ENCODE measurements around the gene BRD7.

BRD7 gene

DNA sequence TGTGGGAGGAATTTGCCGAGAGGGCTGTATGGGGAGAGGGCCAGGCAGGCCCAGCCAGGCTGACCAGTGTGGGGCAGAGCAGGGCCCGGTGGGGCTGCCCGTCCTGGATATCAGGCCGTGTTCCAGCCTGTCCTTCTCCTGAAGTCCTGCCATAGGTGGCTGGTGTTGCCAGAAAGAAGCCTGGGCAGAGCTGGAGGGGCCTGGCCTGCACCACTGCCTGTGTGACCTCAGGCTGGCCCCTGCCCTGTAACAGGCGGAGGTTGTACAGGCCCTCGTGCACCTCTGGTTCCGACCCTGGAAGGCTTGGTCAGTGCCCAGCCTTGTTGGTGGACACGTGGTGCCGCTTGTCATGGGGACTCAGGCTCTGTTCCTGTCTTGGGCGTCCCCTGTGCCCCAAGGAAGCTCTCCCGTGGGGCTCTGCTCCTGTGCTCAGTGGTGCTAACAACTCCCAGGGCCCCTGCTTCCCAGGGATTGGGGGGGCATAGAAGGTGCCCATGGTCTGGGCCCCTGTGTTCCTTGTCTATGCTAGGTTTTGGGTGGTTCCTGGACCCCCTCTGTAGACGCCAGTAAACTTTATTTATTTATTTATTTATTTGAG, 69.2 kb downstream of the BRD7 start:
- H3K4me1 ChIP-seq (ENCODE audit: insufficient read depth, low read length), result no peaks in the 10 kb centered on the region
- no peak overlapping the region for H3K9ac ChIP-seq (ENCODE audit: low read depth, low read length)
- H3K27ac ChIP-seq (ENCODE audit: low read depth, low read length), result no peak overlapping the region
- no peaks in the 10 kb centered on the region for H3K9me3 ChIP-seq (ENCODE audit: insufficient read depth, low read depth, low read length)
- no peaks in the 10 kb centered on the region for H3K36me3 ChIP-seq (ENCODE audit: insufficient read depth, low read length)
- H3K27me3 ChIP-seq (ENCODE audit: insufficient read depth, low read length), result no peaks in the 10 kb centered on the region
- 93% methylated on average over 11 of the region's 12 CpGs for WGBS
- H3K4me3 ChIP-seq (ENCODE audit: low read length), result no peak overlapping the region

- H3K27me3 ChIP-seq (ENCODE audit: insufficient read depth, low read length), result no peaks in the 10 kb centered on the region
- no peaks in the 10 kb centered on the region for H3K9me3 ChIP-seq (ENCODE audit: insufficient read depth, low read depth, low read length)
- H3K9ac ChIP-seq (ENCODE audit: low read depth, low read length), result no peak overlapping the region
- WGBS, result 91% methylated on average over 29 of the region's 29 CpGs
- no peaks in the 10 kb centered on the region for H3K36me3 ChIP-seq (ENCODE audit: insufficient read depth, low read length)
- no peak overlapping the region for H3K4me3 ChIP-seq (ENCODE audit: low read length)
- H3K27ac ChIP-seq (ENCODE audit: low read depth, low read length), result no peak overlapping the region
- H3K4me1 ChIP-seq (ENCODE audit: insufficient read depth, low read length), result no peaks in the 10 kb centered on the region
These were observed 69.9 kb downstream of the BRD7 start for GRCh38 chr16:50298591-50299507.

- Histone ChIP-seq H3K27me3 (ENCODE audit: insufficient read depth, low read length) (no peaks in the 10 kb centered on the region), H3K27ac (ENCODE audit: low read depth, low read length) (no peak overlapping the region), H3K9me3 (ENCODE audit: insufficient read depth, low read depth, low read length) (no peaks in the 10 kb centered on the region), H3K4me1 (ENCODE audit: insufficient read depth, low read length) (no peaks in the 10 kb centered on the region), H3K9ac (ENCODE audit: low read depth, low read length) (no peak overlapping the region), H3K36me3 (ENCODE audit: insufficient read depth, low read length) (no peaks in the 10 kb centered on the region), H3K4me3 (ENCODE audit: low read length) (no peak overlapping the region)
- WGBS, result 86% methylated on average over 7 of the region's 7 CpGs
These were observed 70.7 kb downstream of the BRD7 start for GRCh38 chr16:50298075-50298460.

- Histone ChIP-seq H3K4me1 (ENCODE audit: insufficient read depth, low read length) (no peaks in the 10 kb centered on the region), H3K36me3 (ENCODE audit: insufficient read depth, low read length) (no peaks in the 10 kb centered on the region), H3K4me3 (ENCODE audit: low read length) (no peak overlapping the region), H3K9me3 (ENCODE audit: insufficient read depth, low read depth, low read length) (no peaks in the 10 kb centered on the region), H3K9ac (ENCODE audit: low read depth, low read length) (no peak overlapping the region), H3K27ac (ENCODE audit: low read depth, low read length) (no peak overlapping the region), H3K27me3 (ENCODE audit: insufficient read depth, low read length) (no peaks in the 10 kb centered on the region)
- 83% methylated on average over 15 of the region's 15 CpGs for WGBS
These were observed 71.3 kb downstream of the BRD7 start for GRCh38 chr16:50297301-50298074.

DNA sequence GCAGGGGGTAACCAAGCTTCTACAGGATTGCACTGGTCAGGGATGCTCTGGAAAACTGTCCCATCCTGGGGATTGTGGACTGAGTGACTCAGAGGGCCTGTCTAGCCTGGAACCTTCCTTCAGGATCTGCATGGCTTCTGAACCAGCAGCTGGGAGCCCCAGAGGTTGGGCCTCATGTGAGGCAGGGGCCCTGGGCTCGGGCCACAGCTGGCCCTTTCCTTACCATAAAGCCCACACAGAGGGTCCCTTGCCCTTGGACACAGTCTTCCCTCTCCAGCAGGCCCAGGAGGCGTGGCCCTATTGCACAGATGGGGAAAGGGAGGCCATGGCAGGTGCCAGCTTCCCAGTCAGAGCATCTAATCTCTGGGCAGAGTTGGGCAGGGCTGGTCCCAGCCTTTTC, 72.0 kb downstream of the BRD7 start:
- no peaks in the 10 kb centered on the region for H3K4me1 ChIP-seq (ENCODE audit: insufficient read depth, low read length)
- no peak overlapping the region for H3K9ac ChIP-seq (ENCODE audit: low read depth, low read length)
- no peak overlapping the region for H3K4me3 ChIP-seq (ENCODE audit: low read length)
- H3K27ac ChIP-seq (ENCODE audit: low read depth, low read length), result no peak overlapping the region
- 90% methylated on average over 2 of the region's 2 CpGs for WGBS
- H3K9me3 ChIP-seq (ENCODE audit: insufficient read depth, low read depth, low read length), result no peaks in the 10 kb centered on the region
- H3K36me3 ChIP-seq (ENCODE audit: insufficient read depth, low read length), result no peaks in the 10 kb centered on the region
- H3K27me3 ChIP-seq (ENCODE audit: insufficient read depth, low read length), result no peaks in the 10 kb centered on the region

DNA sequence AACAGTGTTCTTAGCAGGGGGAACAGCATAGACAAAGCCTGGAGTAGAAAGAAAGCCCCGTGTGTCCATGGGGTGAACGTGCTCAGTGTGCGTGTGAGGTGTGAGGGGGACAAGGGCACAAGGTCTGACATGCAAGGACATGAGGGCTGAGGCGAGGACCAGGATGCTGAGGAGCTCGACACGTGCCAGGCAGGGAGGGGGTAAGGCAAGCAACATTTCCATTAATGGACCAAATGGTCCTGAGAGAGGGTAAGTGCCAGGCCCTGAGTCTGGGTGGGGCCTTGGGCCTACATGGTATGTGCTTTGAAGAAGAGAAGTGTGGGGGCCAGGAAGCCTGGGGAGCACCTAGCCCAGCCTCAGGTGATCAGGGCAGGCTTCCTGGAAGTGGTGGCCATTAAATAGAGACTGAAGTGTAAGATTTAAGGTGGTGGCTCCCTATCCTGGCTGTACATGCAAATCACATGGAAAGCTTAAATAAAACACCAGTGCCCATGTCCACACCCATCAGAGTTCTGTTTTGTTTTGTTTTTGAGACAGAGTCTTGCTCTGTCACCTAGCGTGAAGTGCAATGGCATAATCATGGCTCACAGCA, 73.2 kb downstream of the BRD7 start:
- H3K27ac ChIP-seq (ENCODE audit: low read depth, low read length), result no peak overlapping the region
- H3K9ac ChIP-seq (ENCODE audit: low read depth, low read length), result no peak overlapping the region
- no peaks in the 10 kb centered on the region for H3K27me3 ChIP-seq (ENCODE audit: insufficient read depth, low read length)
- 92% methylated on average over 7 of the region's 7 CpGs for WGBS
- H3K4me3 ChIP-seq (ENCODE audit: low read length), result no peak overlapping the region
- H3K36me3 ChIP-seq (ENCODE audit: insufficient read depth, low read length), result no peaks in the 10 kb centered on the region
- H3K4me1 ChIP-seq (ENCODE audit: insufficient read depth, low read length), result no peaks in the 10 kb centered on the region
- H3K9me3 ChIP-seq (ENCODE audit: insufficient read depth, low read depth, low read length), result no peaks in the 10 kb centered on the region

DNA sequence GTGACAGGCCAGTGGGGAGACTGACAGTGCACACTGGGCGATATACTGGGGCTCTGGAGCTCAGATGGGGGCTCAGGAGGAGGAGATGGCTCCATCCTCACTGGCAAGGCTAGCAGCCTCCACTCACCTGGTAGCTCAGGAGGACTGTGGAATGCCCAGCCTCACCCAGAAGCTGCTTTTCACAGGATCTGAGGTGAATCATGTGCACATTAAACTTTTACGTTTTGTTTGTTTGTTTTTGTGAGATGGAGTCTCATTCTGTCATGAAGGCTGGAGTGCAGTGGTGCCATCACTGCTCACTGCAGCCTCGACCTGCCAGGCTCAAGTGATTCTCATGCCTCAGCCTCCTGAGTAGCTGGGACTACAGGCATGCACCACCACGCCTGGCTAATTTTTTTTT, 73.8 kb downstream of the BRD7 start:
- Histone ChIP-seq H3K4me1 (ENCODE audit: insufficient read depth, low read length) (no peaks in the 10 kb centered on the region), H3K4me3 (ENCODE audit: low read length) (no peak overlapping the region), H3K9ac (ENCODE audit: low read depth, low read length) (no peak overlapping the region), H3K27ac (ENCODE audit: low read depth, low read length) (no peak overlapping the region), H3K9me3 (ENCODE audit: insufficient read depth, low read depth, low read length) (no peaks in the 10 kb centered on the region), H3K36me3 (ENCODE audit: insufficient read depth, low read length) (no peaks in the 10 kb centered on the region), H3K27me3 (ENCODE audit: insufficient read depth, low read length) (no peaks in the 10 kb centered on the region)
- WGBS, result 92% methylated on average over 3 of the region's 4 CpGs

GRCh38 chr16:50293994-50294855, 74.6 kb downstream of the BRD7 start:
- Histone ChIP-seq H3K36me3 (ENCODE audit: insufficient read depth, low read length) (no peaks in the 10 kb centered on the region), H3K9ac (ENCODE audit: low read depth, low read length) (no peak overlapping the region), H3K4me1 (ENCODE audit: insufficient read depth, low read length) (no peaks in the 10 kb centered on the region), H3K27me3 (ENCODE audit: insufficient read depth, low read length) (no peaks in the 10 kb centered on the region), H3K9me3 (ENCODE audit: insufficient read depth, low read depth, low read length) (no peaks in the 10 kb centered on the region), H3K27ac (ENCODE audit: low read depth, low read length) (no peak overlapping the region), H3K4me3 (ENCODE audit: low read length) (no peak overlapping the region)
- 89% methylated on average over 20 of the region's 20 CpGs for WGBS

DNA sequence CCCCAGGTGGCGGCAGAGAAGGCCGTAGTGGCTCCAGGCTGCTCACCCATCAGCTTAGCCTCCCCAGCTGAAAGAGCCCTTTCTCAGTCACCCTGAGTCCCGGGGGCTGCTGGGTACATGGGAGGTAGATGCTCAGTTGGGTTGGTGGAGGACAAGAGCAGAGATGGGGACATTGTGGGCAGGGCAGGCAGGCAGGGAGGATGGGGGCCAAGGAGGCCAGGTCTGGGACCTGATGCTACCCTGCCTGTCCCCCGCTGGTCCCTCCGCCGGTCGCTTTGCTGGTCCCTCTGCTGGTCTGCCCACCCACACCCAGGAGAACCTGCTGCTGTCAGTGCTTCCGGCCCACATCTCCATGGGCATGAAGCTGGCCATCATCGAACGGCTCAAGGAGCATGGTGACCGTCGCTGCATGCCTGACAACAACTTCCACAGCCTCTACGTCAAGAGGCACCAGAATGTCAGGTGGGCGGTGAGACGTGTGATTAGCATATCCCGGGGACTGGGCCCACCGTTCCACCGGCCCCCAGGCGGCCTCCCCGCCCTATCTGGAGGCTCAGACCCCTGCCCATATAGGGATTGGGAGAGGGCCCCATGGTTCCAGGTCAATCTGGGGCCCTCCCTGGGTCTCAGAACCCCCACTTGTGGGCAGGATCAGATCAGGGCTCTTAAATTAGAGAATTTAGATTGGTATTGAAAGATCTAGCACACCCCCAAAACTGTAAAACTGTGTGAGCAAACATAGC, 75.6 kb downstream of the BRD7 start:
- Histone ChIP-seq H3K36me3 (ENCODE audit: insufficient read depth, low read length) (no peaks in the 10 kb centered on the region), H3K4me1 (ENCODE audit: insufficient read depth, low read length) (no peaks in the 10 kb centered on the region), H3K27me3 (ENCODE audit: insufficient read depth, low read length) (no peaks in the 10 kb centered on the region), H3K9me3 (ENCODE audit: insufficient read depth, low read depth, low read length) (no peaks in the 10 kb centered on the region), H3K27ac (ENCODE audit: low read depth, low read length) (no peak overlapping the region), H3K9ac (ENCODE audit: low read depth, low read length) (no peak overlapping the region), H3K4me3 (ENCODE audit: low read length) (no peak overlapping the region)
- 90% methylated on average over 20 of the region's 20 CpGs for WGBS

DNA sequence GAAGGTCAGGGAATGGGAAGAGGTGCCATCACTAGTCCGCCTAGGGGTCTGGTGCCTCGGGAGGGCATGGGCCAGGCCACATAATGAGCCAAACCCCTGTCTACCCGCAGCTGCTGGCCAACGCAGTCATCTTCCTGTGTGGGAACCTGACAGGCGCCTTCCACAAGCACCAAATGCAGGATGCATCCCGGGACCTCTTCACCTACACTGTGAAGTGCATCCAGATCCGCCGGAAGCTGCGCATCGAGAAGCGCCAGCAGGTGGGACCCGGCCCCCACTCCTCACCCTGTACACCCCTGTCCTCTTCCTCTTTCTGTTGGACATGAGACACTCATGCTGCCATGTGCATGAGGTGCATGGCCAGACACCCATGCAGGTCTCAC, 76.2 kb downstream of the BRD7 start:
- H3K9ac ChIP-seq (ENCODE audit: low read depth, low read length), result no peak overlapping the region
- 93% methylated on average over 12 of the region's 12 CpGs for WGBS
- H3K36me3 ChIP-seq (ENCODE audit: insufficient read depth, low read length), result no peaks in the 10 kb centered on the region
- no peak overlapping the region for H3K4me3 ChIP-seq (ENCODE audit: low read length)
- no peak overlapping the region for H3K27ac ChIP-seq (ENCODE audit: low read depth, low read length)
- H3K27me3 ChIP-seq (ENCODE audit: insufficient read depth, low read length), result no peaks in the 10 kb centered on the region
- no peaks in the 10 kb centered on the region for H3K9me3 ChIP-seq (ENCODE audit: insufficient read depth, low read depth, low read length)
- H3K4me1 ChIP-seq (ENCODE audit: insufficient read depth, low read length), result no peaks in the 10 kb centered on the region

Data from HUES64 (cell line).